HT-29 (cell line): ENCODE measurements around the gene TRAF3IP1. TPM values are rescaled to one million over a fixed set of nuclear protein-coding genes. Genes with fewer than 3 reads are reported as not detected.

Experiments
- DNase-seq: peaks from one replicate; pipeline ENCODE4 v3.0.0-alpha.2; 2015; ENCODE audit warnings: low spot score
- small RNA-seq: library from RNA; depleted of rRNA; stranded (forward); fragments of <200 nt; gene quantifications from one replicate; pipeline ENCODE3, GENCODE V24; 2014
- total RNA-seq: library from RNA; depleted of rRNA; stranded (reverse); fragments of >200 nt; shearing (Covaris generic); gene quantifications from 2 replicates; pipeline ENCODE4 v1.2.3, GENCODE V29; 2014; rRNA removed

TRAF3IP1 gene
- total RNA-seq, 1 experiment from 2014 or later: 2.4 TPM

GRCh38 chr2:238446371-238446770 lies 126.1 kb downstream of the TRAF3IP1 start:
- DNase-seq: no peak

GRCh38 chr2:238448031-238448955 lies 128.0 kb downstream of the TRAF3IP1 start:
- DNase-seq: no peak

DNA sequence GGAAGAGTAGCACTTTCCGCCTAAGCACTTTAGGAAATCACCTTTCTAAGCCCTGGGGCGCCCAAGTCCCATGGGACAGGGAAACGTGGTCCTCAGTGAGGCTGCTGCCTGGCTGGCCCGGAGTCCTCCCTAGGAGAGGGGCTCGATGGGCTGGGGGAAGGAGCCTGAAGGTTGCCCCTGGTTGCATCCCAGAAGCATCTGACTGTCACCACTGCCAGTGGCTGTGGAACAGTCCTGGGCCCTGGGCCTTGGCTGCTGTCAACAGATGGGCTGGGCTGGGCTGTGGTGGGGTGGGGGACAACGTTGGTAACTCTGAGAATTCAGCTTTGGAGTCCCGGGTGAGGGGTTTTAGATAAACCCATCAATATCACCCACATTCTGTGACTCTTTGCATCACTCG lies 128.9 kb downstream of the TRAF3IP1 start:
- DNase-seq: no peak

GRCh38 chr2:238449909-238450417 lies 129.6 kb downstream of the TRAF3IP1 start:
- DNase-seq: no peak

DNA sequence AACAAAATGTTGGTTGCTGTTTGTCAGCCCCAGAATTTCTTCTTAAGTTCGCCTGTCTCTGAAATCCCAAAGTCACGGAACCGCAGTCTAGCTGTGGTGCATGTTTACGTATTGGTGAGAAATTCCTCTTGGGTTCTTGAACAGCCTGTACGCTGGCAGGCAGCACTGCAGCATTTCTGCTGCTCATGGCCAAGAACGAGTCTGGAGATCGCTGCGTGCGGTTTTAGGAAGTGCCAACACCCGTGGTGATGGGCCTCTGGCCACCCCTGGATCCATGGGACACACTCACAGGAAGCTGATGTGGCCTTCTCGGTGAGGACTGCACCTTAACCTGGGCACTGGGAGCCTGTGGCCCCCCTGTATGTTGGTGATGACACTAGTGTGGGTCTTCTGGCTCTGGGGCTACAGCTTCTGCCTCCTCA lies 130.1 kb downstream of the TRAF3IP1 start:
- DNase-seq: no peak

Small RNA genes lying within 50 kb of the gene (small RNA-seq; reads per million reads assigned to genes)
- not detected for gene RNU6-234P

Other genes with a start within 250 kb of the TRAF3IP1 start
- not detected in 2 replicates for gene ESPNL, start 220.2 kb upstream of the TRAF3IP1 start, total RNA-seq
- 1.1 and 1.7 TPM in 2 replicates for gene KLHL30, start 181.8 kb upstream of the TRAF3IP1 start, total RNA-seq
- 4.0 and 4.5 TPM in 2 replicates for gene ERFE, start 161.5 kb upstream of the TRAF3IP1 start, total RNA-seq
- 27.5 and 28.1 TPM in 2 replicates for gene ILKAP, start 116.8 kb upstream of the TRAF3IP1 start, total RNA-seq
- gene HES6, start 80.5 kb upstream of the TRAF3IP1 start, total RNA-seq: 113 and 134 TPM in 2 replicates
- gene PER2, start 31.9 kb upstream of the TRAF3IP1 start, total RNA-seq: 26.6 and 28.3 TPM in 2 replicates
- gene ASB1, start 106.4 kb downstream of the TRAF3IP1 start, total RNA-seq: 31.1 and 43.3 TPM in 2 replicates